Body of pancreas (tissue), 4 donors: Measurements from ENCODE around the gene UBE2U.

Experiments used
- POLR2A ChIP-seq, 3 donors: fragments of 450-650 bp; IDR thresholded peaks; one replicate each; pipeline ENCODE4 v1.6.1; 2016; ENCODE audit warnings: antibody characterized with exemption in 3 of 3, mild to moderate bottlenecking in 2 of 3
- TF ChIP-seq, protein P1 (sequence below), 7 experiments: fragments of 450-650 bp in 4 of 7; fragments of 200-600 bp in 3 of 7; sonication (generic) in 3 of 7; IDR thresholded peaks; one replicate each; pipeline ENCODE4 v1.5.1; 2016 to 2019; ENCODE audit warnings: antibody characterized with exemption in 7 of 7

- TF ChIP-seq, protein P1, sequence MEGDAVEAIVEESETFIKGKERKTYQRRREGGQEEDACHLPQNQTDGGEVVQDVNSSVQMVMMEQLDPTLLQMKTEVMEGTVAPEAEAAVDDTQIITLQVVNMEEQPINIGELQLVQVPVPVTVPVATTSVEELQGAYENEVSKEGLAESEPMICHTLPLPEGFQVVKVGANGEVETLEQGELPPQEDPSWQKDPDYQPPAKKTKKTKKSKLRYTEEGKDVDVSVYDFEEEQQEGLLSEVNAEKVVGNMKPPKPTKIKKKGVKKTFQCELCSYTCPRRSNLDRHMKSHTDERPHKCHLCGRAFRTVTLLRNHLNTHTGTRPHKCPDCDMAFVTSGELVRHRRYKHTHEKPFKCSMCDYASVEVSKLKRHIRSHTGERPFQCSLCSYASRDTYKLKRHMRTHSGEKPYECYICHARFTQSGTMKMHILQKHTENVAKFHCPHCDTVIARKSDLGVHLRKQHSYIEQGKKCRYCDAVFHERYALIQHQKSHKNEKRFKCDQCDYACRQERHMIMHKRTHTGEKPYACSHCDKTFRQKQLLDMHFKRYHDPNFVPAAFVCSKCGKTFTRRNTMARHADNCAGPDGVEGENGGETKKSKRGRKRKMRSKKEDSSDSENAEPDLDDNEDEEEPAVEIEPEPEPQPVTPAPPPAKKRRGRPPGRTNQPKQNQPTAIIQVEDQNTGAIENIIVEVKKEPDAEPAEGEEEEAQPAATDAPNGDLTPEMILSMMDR (IDR thresholded peaks at IDR 0.05) = no peak
- no peak for TF ChIP-seq POLR2A (IDR thresholded peaks at IDR 0.05)
These were observed 41.3 kb upstream of the UBE2U start for GRCh38 chr1:64162151-64162550.
